ENCODE measurements around the gene FTSJ3. TPM values are rescaled to one million over a fixed set of nuclear protein-coding genes. Genes with fewer than 3 reads are reported as not detected.

The FTSJ3 gene, protein sequence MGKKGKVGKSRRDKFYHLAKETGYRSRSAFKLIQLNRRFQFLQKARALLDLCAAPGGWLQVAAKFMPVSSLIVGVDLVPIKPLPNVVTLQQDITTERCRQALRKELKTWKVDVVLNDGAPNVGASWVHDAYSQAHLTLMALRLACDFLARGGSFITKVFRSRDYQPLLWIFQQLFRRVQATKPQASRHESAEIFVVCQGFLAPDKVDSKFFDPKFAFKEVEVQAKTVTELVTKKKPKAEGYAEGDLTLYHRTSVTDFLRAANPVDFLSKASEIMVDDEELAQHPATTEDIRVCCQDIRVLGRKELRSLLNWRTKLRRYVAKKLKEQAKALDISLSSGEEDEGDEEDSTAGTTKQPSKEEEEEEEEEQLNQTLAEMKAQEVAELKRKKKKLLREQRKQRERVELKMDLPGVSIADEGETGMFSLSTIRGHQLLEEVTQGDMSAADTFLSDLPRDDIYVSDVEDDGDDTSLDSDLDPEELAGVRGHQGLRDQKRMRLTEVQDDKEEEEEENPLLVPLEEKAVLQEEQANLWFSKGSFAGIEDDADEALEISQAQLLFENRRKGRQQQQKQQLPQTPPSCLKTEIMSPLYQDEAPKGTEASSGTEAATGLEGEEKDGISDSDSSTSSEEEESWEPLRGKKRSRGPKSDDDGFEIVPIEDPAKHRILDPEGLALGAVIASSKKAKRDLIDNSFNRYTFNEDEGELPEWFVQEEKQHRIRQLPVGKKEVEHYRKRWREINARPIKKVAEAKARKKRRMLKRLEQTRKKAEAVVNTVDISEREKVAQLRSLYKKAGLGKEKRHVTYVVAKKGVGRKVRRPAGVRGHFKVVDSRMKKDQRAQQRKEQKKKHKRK
- 40.8 and 50.2 TPM in 2 replicates for total RNA-seq (2013; cell fraction: nucleolus; rRNA removed)
- 48.9 and 57.5 TPM in 2 replicates for total RNA-seq (2014; rRNA removed)
- 46.9 and 47.0 TPM in 2 replicates for total RNA-seq (2014; rRNA removed; fragmentation: Illumina TruSeq; extraction: Trizol)
- 46.7 and 54.0 TPM in 2 replicates for total RNA-seq (2021)
- polyA plus RNA-seq (2011; ENCODE audit: low read depth), result 24.1 TPM
- 35.9 and 38.4 TPM in 2 replicates for polyA plus RNA-seq (2011; rRNA removed)
- 43.0 and 49.8 TPM in 2 replicates for polyA plus RNA-seq (2011; cell fraction: cytosol; rRNA removed)
- polyA plus RNA-seq (2011; cell fraction: nucleus; rRNA removed), result 54.7 and 75.9 TPM in 2 replicates
- polyA plus RNA-seq (2012), result 26.0 and 31.1 TPM in 2 replicates
- polyA plus RNA-seq (2014; fragmentation: Illumina TruSeq; extraction: Trizol), result 50.5 and 54.9 TPM in 2 replicates
- 10 to 100 TPM; 17.2 to 34.2 TPM for polyA plus RNA-seq (2014; fragmentation: Nextera tagmentation; extraction: Ambion mirVana)
- polyA plus RNA-seq (2014; rRNA removed), result 42.6 TPM in 2 replicates
- 10 to 100 TPM; 71.0 to 79.2 TPM for polyA plus RNA-seq (2016; fragmentation: Nextera tagmentation; extraction: Ambion mirVana)
- 50.1 and 55.0 TPM in 2 replicates for polyA minus RNA-seq (2011; rRNA and poly(A)+ RNA removed)
- 13.6 and 23.1 TPM in 2 replicates for polyA minus RNA-seq (2011; cell fraction: cytosol; rRNA and poly(A)+ RNA removed)
- polyA minus RNA-seq (2011; cell fraction: nucleus; rRNA and poly(A)+ RNA removed), result 40.4 and 65.5 TPM in 2 replicates
- percentile 85 among the genes with signal in this experiment for Bru-seq, nascent RNA
- percentile 93 among the genes with signal in this experiment for BruChase-seq, experiment 1, labeled RNA remaining after a 6-hour chase
- BruChase-seq, experiment 2, labeled RNA remaining after a 2-hour chase, result percentile 93 among the genes with signal in this experiment
- long read RNA-seq, experiment 1, transcript FTSJ3-201 (21 exons, 3,559 nt), result major isoform, 26 of 44 reads
- long read RNA-seq, experiment 1, partial matches to known transcripts, result 16 of 44 reads
- long read RNA-seq, experiment 1, other reads (novel, unspliced or antisense), result 2 of 44 reads
- long read RNA-seq, experiment 2, transcript FTSJ3-201 (21 exons, 3,559 nt), result major isoform, 153 of 214 reads
- long read RNA-seq, experiment 2, partial matches to known transcripts, result 53 of 214 reads
- long read RNA-seq, experiment 2, other reads (novel, unspliced or antisense), result 8 of 214 reads

DNA sequence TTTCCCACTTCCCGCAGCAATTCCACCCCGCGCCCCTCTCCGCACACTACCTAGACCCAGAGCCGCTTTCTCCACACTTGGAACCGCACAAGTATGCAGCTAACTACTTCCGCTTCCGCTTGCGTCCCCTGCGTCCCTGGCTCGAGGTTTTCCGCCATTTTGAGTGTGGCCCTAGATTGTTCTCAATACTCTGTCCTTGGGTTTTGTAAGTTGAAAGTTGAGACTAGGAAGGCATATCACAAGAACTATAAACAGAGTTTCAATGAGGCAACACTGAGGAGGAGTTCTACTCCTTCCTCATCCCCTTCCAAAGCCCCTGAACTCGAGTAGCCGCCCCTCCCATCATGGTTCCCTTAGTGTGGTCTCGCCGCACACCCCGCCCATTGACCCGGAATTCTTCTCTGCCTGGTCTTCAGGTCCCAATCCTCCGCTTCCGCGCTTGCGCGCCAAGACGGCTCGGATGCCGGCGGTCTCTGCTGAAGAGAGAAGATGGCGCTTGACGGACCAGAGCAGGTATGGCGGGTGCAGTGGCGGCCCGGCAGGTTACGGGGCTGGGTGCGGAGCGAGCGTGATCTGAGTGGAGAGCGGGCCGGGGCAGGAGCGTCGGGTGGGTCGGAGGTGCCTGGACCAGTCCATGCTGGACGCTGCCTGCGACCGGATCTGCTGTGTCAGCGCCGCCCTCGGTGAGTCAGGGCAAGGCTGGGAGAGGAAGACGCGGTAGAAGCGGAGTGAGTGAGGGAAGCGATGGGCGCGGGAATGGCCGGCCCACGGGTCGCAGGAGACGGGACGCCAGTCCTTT is at the start of gene FTSJ3, which contains the start of gene PSMC5:
Gene FTSJ3 (minus strand): TSS at position 662 of the 799 bp plus-strand sequence. CDS start 761 bp downstream, outside the sequence.
Gene PSMC5 (plus strand): TSS at position 430 of the 799 bp plus-strand sequence. CDS start 60 bp downstream, at position 490.
- Histone ChIP-seq H3K36me3 (ENCODE audit: control insufficient read depth in 2 of 2, insufficient read depth in 2 of 2, low read length in 1 of 2) (peaks cover 20 to 34% of the 10 kb centered on the region in 2 experiments), H3K9me3 (replicated peaks; ENCODE audit: control insufficient read depth, insufficient read depth, low read length) (no peaks in the 10 kb centered on the region)
- intact Hi-C loops (cut with micrococcal nuclease; ENCODE audit: unreplicated experiment), result loop anchor here (1.0 to 2.0 kb wide), 3 partner anchors 12 to 128 kb away; partner anchors contain the start of gene CCDC47
- TF ChIP-seq, protein P1, sequence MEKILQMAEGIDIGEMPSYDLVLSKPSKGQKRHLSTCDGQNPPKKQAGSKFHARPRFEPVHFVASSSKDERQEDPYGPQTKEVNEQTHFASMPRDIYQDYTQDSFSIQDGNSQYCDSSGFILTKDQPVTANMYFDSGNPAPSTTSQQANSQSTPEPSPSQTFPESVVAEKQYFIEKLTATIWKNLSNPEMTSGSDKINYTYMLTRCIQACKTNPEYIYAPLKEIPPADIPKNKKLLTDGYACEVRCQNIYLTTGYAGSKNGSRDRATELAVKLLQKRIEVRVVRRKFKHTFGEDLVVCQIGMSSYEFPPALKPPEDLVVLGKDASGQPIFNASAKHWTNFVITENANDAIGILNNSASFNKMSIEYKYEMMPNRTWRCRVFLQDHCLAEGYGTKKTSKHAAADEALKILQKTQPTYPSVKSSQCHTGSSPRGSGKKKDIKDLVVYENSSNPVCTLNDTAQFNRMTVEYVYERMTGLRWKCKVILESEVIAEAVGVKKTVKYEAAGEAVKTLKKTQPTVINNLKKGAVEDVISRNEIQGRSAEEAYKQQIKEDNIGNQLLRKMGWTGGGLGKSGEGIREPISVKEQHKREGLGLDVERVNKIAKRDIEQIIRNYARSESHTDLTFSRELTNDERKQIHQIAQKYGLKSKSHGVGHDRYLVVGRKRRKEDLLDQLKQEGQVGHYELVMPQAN (conservative IDR thresholded peaks at IDR 0.05), result peak; percentile 92
- TF ChIP-seq ETV6 (conservative IDR thresholded peaks at IDR 0.05 in 1 of 2, IDR thresholded peaks at IDR 0.05 in 1 of 2; ENCODE audit: borderline replicate concordance in 1 of 2, low read depth in 1 of 2), result no peak
- no peak for TF ChIP-seq FOXM1 (IDR thresholded peaks at IDR 0.05; ENCODE audit: low read depth, low read length)
- TF ChIP-seq ZNF622 (IDR thresholded peaks at IDR 0.05), result no peak
- TF ChIP-seq SPI1 (IDR thresholded peaks at IDR 0.05; ENCODE audit: borderline replicate concordance, insufficient read depth, low read depth, low read length), result peak; percentile 28; the same call in 1 of the 2 replicates
- no peak for TF ChIP-seq IRF4 (IDR thresholded peaks at IDR 0.05; ENCODE audit: low read depth, low read length)
- TF ChIP-seq, protein P2, sequence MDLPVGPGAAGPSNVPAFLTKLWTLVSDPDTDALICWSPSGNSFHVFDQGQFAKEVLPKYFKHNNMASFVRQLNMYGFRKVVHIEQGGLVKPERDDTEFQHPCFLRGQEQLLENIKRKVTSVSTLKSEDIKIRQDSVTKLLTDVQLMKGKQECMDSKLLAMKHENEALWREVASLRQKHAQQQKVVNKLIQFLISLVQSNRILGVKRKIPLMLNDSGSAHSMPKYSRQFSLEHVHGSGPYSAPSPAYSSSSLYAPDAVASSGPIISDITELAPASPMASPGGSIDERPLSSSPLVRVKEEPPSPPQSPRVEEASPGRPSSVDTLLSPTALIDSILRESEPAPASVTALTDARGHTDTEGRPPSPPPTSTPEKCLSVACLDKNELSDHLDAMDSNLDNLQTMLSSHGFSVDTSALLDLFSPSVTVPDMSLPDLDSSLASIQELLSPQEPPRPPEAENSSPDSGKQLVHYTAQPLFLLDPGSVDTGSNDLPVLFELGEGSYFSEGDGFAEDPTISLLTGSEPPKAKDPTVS (IDR thresholded peaks at IDR 0.05; ENCODE audit: low read depth, low read length), result no peak
- TF ChIP-seq HDAC6 (IDR thresholded peaks at IDR 0.05; ENCODE audit: unreplicated experiment), result no peak
- TF ChIP-seq, protein P3, sequence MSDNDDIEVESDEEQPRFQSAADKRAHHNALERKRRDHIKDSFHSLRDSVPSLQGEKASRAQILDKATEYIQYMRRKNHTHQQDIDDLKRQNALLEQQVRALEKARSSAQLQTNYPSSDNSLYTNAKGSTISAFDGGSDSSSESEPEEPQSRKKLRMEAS (IDR thresholded peaks at IDR 0.05; ENCODE audit: low read depth, low read length), result no peak; the same call in 1 of the 2 replicates

More for the DNA sequence above, at the start of gene FTSJ3, which contains the start of gene PSMC5:
- peaks cover 48% of the 10 kb centered on the region for H3K79me2 ChIP-seq (ENCODE audit: control insufficient read depth, insufficient read depth, low read length)
- FAIRE-seq, result peak; percentile 93
- peak within 1 kb of the TSS; percentile 83 for H3K4me3 ChIP-seq
- in situ Hi-C loops (cut with MboI), result loop anchor here (25.0 kb wide), 1 partner anchor 390 kb away; the partner anchor contains the start of gene CYB561
- H3K4me1 ChIP-seq (ENCODE audit: control insufficient read depth, insufficient read depth, low read length), result peaks cover 17% of the 10 kb centered on the region
- H3K9ac ChIP-seq (ENCODE audit: control insufficient read depth, insufficient read depth, low read length), result peak within 1 kb of the TSS; percentile 81
- ChIA-PET RAD21 (ENCODE audit: unreplicated experiment) (interaction anchor here (1.1 to 1.5 kb wide), 2 partner anchors 13 to 22 kb away, joined by 3 to 5 read pairs; no protein-coding TSS in a partner anchor), POLR2A (interaction anchor here (0.6 to 4.4 kb wide), 6 partner anchors 14 to 126 kb away, joined by 3 to 22 read pairs (median 6); partner anchors contain the start of genes CCDC47 and DDX42), CTCF (interaction anchor here (0.7 to 2.9 kb wide), 10 partner anchors 8 to 215 kb away, joined by 3 to 19 read pairs (median 4); partner anchors contain the start of genes CCDC47, DDX42 and SMARCD2), SMC1A (ENCODE audit: uncharacterized antibody, unreplicated experiment) (interaction anchor here (1.0 to 1.5 kb wide), 8 partner anchors 8 to 129 kb away, joined by 3 to 12 read pairs (median 5); no protein-coding TSS in a partner anchor)
- whole genome bisulfite sequencing (ENCODE audit: insufficient coverage, insufficient replicate concordance, low lambda C conversion rate, missing lambda C conversion rate), result 2% methylated on average over 58 of the region's 58 CpGs
- H3K4me2 ChIP-seq (ENCODE audit: control insufficient read depth, insufficient read depth), result peak within 1 kb of the TSS; percentile 97
- H3K27ac ChIP-seq (ENCODE audit: control insufficient read depth, insufficient read depth), result peak within 1 kb of the TSS; percentile 95
- peak; percentile 84 for DNase-seq (ENCODE audit: low read depth, low spot score)
- peak; percentile 95 for ATAC-seq
- no peaks in the 10 kb centered on the region for H3K27me3 ChIP-seq (replicated peaks in 1 of 2; ENCODE audit: control insufficient read depth in 2 of 2, insufficient read depth in 2 of 2, low read length in 1 of 2)
- no peaks in the 10 kb centered on the region for H4K20me1 ChIP-seq (ENCODE audit: control insufficient read depth, insufficient read depth)
- BruUV-seq (replicated peaks), result no TSS peak
- peak within 1 kb of the TSS; percentile 97 for H2AFZ ChIP-seq (ENCODE audit: control insufficient read depth, low read depth, low read length)
